Stimulated activated CD4-positive, alpha-beta T cell treated with anti-CD3 and anti-CD28 coated beads, Interleukin-1b, Interleukin-23, amount 100 ng/mL, for 48 hours (primary cell): ENCODE results near the gene AGAP4.
"Not testable (repeated sequence)": the region's sequence is repeated elsewhere in the genome, so short reads cannot be mapped to it uniquely, and the experiment has no call there.

ENCODE experiments used
- DNase-seq: peaks from one replicate; pipeline ENCODE4 v3.0.0-alpha.2; 2020

AGAP4 gene

GRCh38 chr10:45847400-45847799, at the start of gene AGAP4:
AGAP4 (minus strand) TSS chr10:45847500; CDS start chr10:45847347, 153 bp downstream.
- DNase-seq = not testable (repeated sequence)

GRCh38 chr10:45890721-45891120, 43.4 kb upstream of the AGAP4 start:
- not testable (repeated sequence) for DNase-seq

GRCh38 chr10:45889539-45890230, 42.4 kb upstream of the AGAP4 start:
- DNase-seq = not testable (repeated sequence)

- DNase-seq = not testable (repeated sequence)
Measured at GRCh38 chr10:45882880-45883279, 35.6 kb upstream of the AGAP4 start.

- DNase-seq = not testable (repeated sequence)
Measured at GRCh38 chr10:45865404-45865803, 18.1 kb upstream of the AGAP4 start.

- DNase-seq = not testable (repeated sequence)
Measured at GRCh38 chr10:45864264-45864663, 17.0 kb upstream of the AGAP4 start.

GRCh38 chr10:45863632-45864031, 16.3 kb upstream of the AGAP4 start:
- DNase-seq = not testable (repeated sequence)

- DNase-seq = peak; percentile 1
Measured at GRCh38 chr10:45857931-45858330, 10.6 kb upstream of the AGAP4 start.

GRCh38 chr10:45848467-45848866, 1.2 kb upstream of the AGAP4 start:
- DNase-seq = not testable (repeated sequence)

- not testable (repeated sequence) for DNase-seq
Measured at GRCh38 chr10:45822918-45823317, 24.4 kb downstream of the AGAP4 start.

- DNase-seq = not testable (repeated sequence)
Measured at GRCh38 chr10:45820107-45820830, 27.0 kb downstream of the AGAP4 start.

- no peak for DNase-seq
Measured at GRCh38 chr10:45819552-45819951, 27.7 kb downstream of the AGAP4 start.

- DNase-seq = no peak
Measured at GRCh38 chr10:45817912-45818311, 29.4 kb downstream of the AGAP4 start.

GRCh38 chr10:45817130-45817859, 30.0 kb downstream of the AGAP4 start:
- DNase-seq = no peak

- not testable (repeated sequence) for DNase-seq
Measured at GRCh38 chr10:45814146-45814545, 33.2 kb downstream of the AGAP4 start.

GRCh38 chr10:45812959-45813358, 34.3 kb downstream of the AGAP4 start:
- not testable (repeated sequence) for DNase-seq

GRCh38 chr10:45811075-45811474, 36.2 kb downstream of the AGAP4 start:
- no peak for DNase-seq

GRCh38 chr10:45809837-45810236, 37.5 kb downstream of the AGAP4 start:
- no peak for DNase-seq

GRCh38 chr10:45804996-45805395, 42.3 kb downstream of the AGAP4 start:
- not testable (repeated sequence) for DNase-seq

GRCh38 chr10:45803060-45804010, 44.0 kb downstream of the AGAP4 start:
- DNase-seq = not testable (repeated sequence)

- DNase-seq = not testable (repeated sequence)
Measured at GRCh38 chr10:45794761-45795160, 52.5 kb downstream of the AGAP4 start.
